SK-N-SH (cell line): ENCODE results near the gene CORO6.

Experiments
- CTCF ChIP-seq: fragments of 200-600 bp; sonication (generic); IDR thresholded peaks from 2 replicates; pipeline ENCODE4 v1.6.1; 2017; ENCODE audit warnings: antibody characterized with exemption, mild to moderate bottlenecking, moderate library complexity
- FOXM1 ChIP-seq: IDR thresholded peaks from 2 replicates; pipeline ENCODE4 v1.4.0; 2012; ENCODE audit warnings: low read depth, mild to moderate bottlenecking
- JUND ChIP-seq: IDR thresholded peaks from 2 replicates; pipeline ENCODE4 v1.4.0; 2012
- RAD21 ChIP-seq: IDR thresholded peaks from 2 replicates; pipeline ENCODE4 v1.6.1; 2012; ENCODE audit warnings: mild to moderate bottlenecking, low read length
- SIN3A ChIP-seq: IDR thresholded peaks from 2 replicates; pipeline ENCODE4 v1.6.1; 2012; ENCODE audit warnings: low read depth, mild to moderate bottlenecking, low read length, moderate library complexity, borderline replicate concordance

GRCh38 chr17:29577001-29577370 lies 45.7 kb downstream of the CORO6 start:
- TF ChIP-seq CTCF (no peak), RAD21 (no peak), SIN3A (no peak), JUND (no peak), FOXM1 (no peak)
